HG03571 (cell line): ENCODE measurements around the gene TRIM33.

Source experiments
- ATAC-seq: cut with Tn5 transposase; IDR thresholded peaks from one replicate; pipeline ENCODE4 v1.9.1; 2021; ENCODE audit not compliant: unreplicated experiment

The TRIM33 gene

GRCh38 chr1:114511032-114511785 is at the start of gene TRIM33:
Gene TRIM33, minus strand, starts transcription at chr1:114511203. Its CDS starts 127 bp downstream, at chr1:114511076.
- ATAC-seq, result peak; percentile 71

- ATAC-seq, result no peak
Observed at GRCh38 chr1:114559356-114559755, 48.4 kb upstream of the TRIM33 start.

DNA sequence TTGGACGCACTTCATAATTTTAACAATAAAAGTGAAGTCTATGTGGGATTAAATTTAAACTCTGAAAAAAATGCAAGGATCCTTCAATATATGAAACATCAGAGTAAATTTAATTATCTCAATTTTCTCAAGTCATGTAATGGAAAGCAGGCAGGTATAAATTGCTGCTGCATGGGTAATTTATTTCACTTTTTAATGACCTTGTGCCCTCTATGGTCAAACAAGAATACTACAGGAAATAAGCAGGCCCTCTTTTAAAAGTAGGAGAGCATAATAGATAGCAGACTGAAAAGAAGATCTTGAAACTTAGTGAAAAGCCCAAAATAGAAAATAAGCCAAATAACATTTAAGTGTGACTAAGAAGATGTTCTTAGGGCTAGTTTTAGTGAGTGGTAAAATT is 47.5 kb upstream of the TRIM33 start:
- ATAC-seq, result no peak

- ATAC-seq, result no peak
Observed at GRCh38 chr1:114554577-114554976, 43.6 kb upstream of the TRIM33 start.

GRCh38 chr1:114552106-114552639 is 41.2 kb upstream of the TRIM33 start:
- ATAC-seq, result no peak

DNA sequence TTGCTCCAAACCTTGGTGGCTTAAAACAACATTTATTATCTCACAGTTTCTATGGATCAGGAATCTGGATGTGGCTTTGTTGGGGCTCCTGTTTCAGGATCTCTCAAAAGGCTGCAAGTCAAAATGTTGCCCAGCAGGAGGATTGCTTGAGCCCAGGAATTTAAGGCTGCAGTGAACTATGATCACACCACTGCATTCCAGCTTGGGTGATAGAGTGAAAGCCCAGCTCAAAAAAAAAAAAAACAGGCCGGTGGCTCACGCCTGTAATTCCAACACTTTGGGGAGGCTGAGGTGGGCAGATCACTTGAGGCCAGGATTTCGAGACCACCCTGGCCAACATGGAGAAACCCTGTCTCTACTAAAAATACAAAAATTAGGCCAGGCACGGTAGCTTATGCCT is 40.4 kb upstream of the TRIM33 start:
- ATAC-seq, result no peak

DNA sequence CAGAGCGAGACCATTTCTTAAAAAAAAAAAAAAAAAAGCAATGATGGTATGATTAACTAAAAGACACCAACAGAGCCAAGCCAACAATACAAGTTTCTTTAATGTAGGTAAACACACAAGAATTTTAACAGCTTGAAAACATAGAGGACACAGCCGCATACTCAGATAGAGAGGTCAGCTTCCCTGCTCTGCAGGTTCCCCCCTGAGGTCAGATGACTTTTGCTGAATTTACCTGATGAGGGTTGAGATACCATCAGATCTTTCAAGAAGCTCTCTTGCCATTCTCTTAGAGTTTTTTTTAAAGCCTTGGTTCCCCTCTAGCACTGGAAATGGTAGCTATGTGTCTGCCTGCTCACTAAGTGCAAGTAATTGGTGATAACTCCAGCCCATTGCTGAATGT is 39.3 kb upstream of the TRIM33 start:
- ATAC-seq, result no peak

DNA sequence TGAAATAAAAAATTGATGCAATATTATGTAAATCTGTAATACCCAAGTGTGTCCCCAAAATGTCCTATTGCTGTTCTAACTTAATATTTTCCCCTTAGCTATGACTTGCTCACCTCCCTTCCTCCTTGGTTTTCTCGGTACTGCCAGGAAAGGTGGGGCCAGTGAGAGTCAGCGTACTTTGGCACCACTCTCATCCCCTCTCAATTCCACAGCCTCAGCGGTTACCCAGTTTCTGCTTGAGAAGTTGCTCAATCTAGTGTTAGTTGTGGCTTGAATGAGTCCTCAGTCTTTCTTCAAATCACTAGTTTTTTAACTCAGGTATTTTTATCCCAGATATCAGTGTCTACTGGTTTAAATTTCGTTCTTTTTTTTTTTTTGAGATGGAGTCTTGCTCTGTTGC is 38.1 kb upstream of the TRIM33 start:
- ATAC-seq, result no peak

GRCh38 chr1:114547076-114547475 is 36.1 kb upstream of the TRIM33 start:
- no peak for ATAC-seq

- no peak for ATAC-seq
Observed at GRCh38 chr1:114545796-114546195, 34.8 kb upstream of the TRIM33 start.

GRCh38 chr1:114545315-114545714 is 34.3 kb upstream of the TRIM33 start:
- no peak for ATAC-seq

DNA sequence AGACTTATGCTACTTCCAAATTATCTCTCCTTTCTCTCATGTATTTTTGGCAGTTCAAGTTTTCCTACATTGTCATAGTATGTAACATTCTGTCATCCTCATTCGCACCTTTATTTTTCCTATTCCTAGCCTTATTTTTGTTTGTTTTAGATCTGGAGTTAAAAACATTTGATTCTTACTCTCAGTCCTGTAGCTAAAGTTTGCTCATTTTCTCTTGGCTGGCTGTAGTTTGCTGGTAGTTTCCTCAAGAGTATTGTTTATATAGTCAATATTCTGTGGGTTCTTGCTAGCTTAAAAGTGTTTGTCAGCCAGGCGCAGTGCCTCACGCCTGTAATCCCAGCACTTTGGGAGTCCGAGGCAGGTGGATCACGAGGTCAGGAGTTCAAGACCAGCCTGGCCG is 29.8 kb upstream of the TRIM33 start:
- ATAC-seq, result no peak

DNA sequence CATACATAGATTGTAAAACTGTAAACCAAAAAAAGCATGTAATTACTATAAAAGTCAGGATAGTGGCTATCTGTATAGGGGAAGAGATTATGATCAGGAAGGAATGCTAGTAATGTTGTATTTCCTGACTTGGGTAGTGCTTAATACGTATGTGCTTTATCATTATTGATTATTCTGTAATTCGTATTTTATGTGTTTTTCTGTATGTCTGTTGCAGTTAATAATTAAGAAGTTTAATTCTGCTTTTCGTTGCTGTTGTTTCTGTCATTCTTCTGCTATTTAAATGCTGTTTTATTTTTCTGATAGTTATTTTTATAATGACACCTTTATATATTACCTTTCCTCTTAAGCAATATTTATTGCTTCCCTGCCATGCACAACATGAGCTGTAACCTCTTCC is 29.3 kb upstream of the TRIM33 start:
- no peak for ATAC-seq

- no peak for ATAC-seq
Observed at GRCh38 chr1:114536043-114536442, 25.0 kb upstream of the TRIM33 start.

GRCh38 chr1:114535401-114535800 is 24.4 kb upstream of the TRIM33 start:
- no peak for ATAC-seq

GRCh38 chr1:114531094-114531493 is 20.1 kb upstream of the TRIM33 start:
- ATAC-seq, result no peak

- no peak for ATAC-seq
Observed at GRCh38 chr1:114530224-114530623, 19.2 kb upstream of the TRIM33 start.

GRCh38 chr1:114524944-114525343 is 13.9 kb upstream of the TRIM33 start:
- ATAC-seq, result no peak

- no peak for ATAC-seq
Observed at GRCh38 chr1:114522264-114522575, 11.2 kb upstream of the TRIM33 start.

GRCh38 chr1:114521396-114522263 is 10.6 kb upstream of the TRIM33 start:
- no peak for ATAC-seq

GRCh38 chr1:114517348-114517747 is 6.3 kb upstream of the TRIM33 start:
- ATAC-seq, result no peak

- no peak for ATAC-seq
Observed at GRCh38 chr1:114512595-114513280, 1.7 kb upstream of the TRIM33 start.
